Measurements from ENCODE around the gene DHX40. TPM values are rescaled to one million over a fixed set of nuclear protein-coding genes. Genes with fewer than 3 reads are reported as not detected.

DHX40 gene
- total and polyA plus RNA-seq, 2 donors (not counting 1 experiment from before 2014, with no cell fraction given) = 41.9 to 58.6 TPM

DNA sequence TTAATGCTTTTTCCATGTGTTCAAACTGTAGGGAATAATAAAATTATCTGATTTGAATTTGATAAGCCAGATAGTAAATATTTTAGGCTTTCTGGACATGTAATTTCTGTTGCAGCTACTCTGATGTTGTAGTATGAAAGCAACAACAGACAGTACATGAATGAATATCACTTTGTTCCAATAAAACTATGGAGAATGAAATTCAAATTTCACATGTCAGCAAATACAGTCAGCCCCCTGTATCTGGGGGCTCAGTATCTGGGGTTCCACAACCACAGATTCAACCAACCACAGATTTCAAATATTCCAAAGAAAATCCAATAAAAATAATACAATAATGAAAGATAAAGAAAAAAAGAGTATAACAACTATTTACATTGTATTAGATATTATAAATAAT is 46.1 kb downstream of the DHX40 start:
- H3K27ac ChIP-seq (ENCODE audit: insufficient read depth, low read length) = no peak overlapping the region
- no peaks in the 10 kb centered on the region for H3K27me3 ChIP-seq (ENCODE audit: control insufficient read depth, insufficient read depth, low read length)
- H2AFZ ChIP-seq (ENCODE audit: low read length) = no peak overlapping the region
- no peak for DNase-seq (ENCODE audit: low read depth in 2 of 2)
- H3K9me3 ChIP-seq (ENCODE audit: control insufficient read depth, insufficient read depth, low read depth, low read length) = no peaks in the 10 kb centered on the region
- no peak overlapping the region for H3K4me2 ChIP-seq (ENCODE audit: extremely low read depth, insufficient read depth, low read length)
- no peak overlapping the region for H3K4me3 ChIP-seq (replicated peaks in 1 of 4; ENCODE audit: control extremely low read depth in 1 of 4, insufficient read depth in 1 of 4, low read depth in 3 of 4, low read length in 4 of 4)
- H4K20me1 ChIP-seq (ENCODE audit: control insufficient read depth, extremely low read depth, insufficient read depth, low read length) = no peaks in the 10 kb centered on the region
- peaks cover 3% of the 10 kb centered on the region for H3K36me3 ChIP-seq (ENCODE audit: control insufficient read depth, insufficient read depth, low read length)
- no peak overlapping the region for H3K9ac ChIP-seq (ENCODE audit: insufficient read depth, low read length)
- no peak for TF ChIP-seq CTCF (conservative IDR thresholded peaks at IDR 0.05 in 1 of 2, IDR thresholded peaks at IDR 0.05 in 1 of 2; ENCODE audit: low read depth in 1 of 2, low read length in 2 of 2)
- TF ChIP-seq EZH2 (IDR thresholded peaks at IDR 0.05; ENCODE audit: low read length, missing control alignments) = no peak
- no peaks in the 10 kb centered on the region for H3K79me2 ChIP-seq (ENCODE audit: control insufficient read depth, insufficient read depth, low read length)
- peaks cover under 1% of the 10 kb centered on the region for H3K4me1 ChIP-seq (ENCODE audit: control insufficient read depth, extremely low read depth, insufficient read depth, low read length)

DNA sequence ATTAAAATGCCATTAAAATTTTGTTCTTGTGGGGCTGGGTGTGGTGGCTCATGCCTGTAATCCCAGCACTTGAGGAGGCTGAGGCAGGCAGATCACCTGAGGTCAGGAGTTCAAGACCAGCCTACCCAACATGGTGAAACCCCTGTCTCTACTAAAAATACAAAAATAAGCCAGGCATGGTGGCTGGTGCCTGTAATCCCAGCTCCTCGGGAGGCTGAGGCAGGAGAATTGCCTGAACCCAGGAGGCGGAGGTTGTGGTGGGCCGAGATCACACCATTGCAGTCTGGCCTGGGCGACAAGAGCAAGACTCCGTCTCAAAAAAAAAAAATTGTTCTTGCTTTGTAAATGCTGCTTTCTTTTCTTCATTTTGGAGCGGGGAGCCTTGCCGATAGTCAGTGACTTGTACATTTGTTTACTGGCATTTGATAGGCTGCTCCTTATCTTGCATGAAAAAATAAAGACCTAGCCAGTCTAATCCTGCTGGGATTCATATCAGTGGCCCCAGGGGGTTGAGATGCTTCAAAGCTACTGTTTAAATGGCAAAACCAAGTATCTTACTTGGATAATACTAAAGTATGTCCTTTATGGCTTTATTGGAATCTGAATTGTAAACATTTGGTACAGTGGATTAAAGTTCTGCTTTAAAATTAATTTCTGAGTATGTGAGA is 51.0 kb downstream of the DHX40 start:
- no peak overlapping the region for H3K4me3 ChIP-seq (replicated peaks in 1 of 4; ENCODE audit: control extremely low read depth in 1 of 4, insufficient read depth in 1 of 4, low read depth in 3 of 4, low read length in 4 of 4)
- no peaks in the 10 kb centered on the region for H3K9me3 ChIP-seq (ENCODE audit: control insufficient read depth, insufficient read depth, low read depth, low read length)
- no peaks in the 10 kb centered on the region for H3K27me3 ChIP-seq (ENCODE audit: control insufficient read depth, insufficient read depth, low read length)
- no peak overlapping the region for H3K4me2 ChIP-seq (ENCODE audit: extremely low read depth, insufficient read depth, low read length)
- H3K36me3 ChIP-seq (ENCODE audit: control insufficient read depth, insufficient read depth, low read length) = no peaks in the 10 kb centered on the region
- no peak overlapping the region for H3K27ac ChIP-seq (ENCODE audit: insufficient read depth, low read length)
- peaks cover 22% of the 10 kb centered on the region for H3K79me2 ChIP-seq (ENCODE audit: control insufficient read depth, insufficient read depth, low read length)
- H3K4me1 ChIP-seq (ENCODE audit: control insufficient read depth, extremely low read depth, insufficient read depth, low read length) = peaks cover 2% of the 10 kb centered on the region
- no peak overlapping the region for H2AFZ ChIP-seq (ENCODE audit: low read length)
- TF ChIP-seq CTCF (conservative IDR thresholded peaks at IDR 0.05 in 1 of 2, IDR thresholded peaks at IDR 0.05 in 1 of 2; ENCODE audit: low read depth in 1 of 2, low read length in 2 of 2) = no peak
- TF ChIP-seq EZH2 (IDR thresholded peaks at IDR 0.05; ENCODE audit: low read length, missing control alignments) = no peak
- H3K9ac ChIP-seq (ENCODE audit: insufficient read depth, low read length) = no peak overlapping the region
- no peak for DNase-seq (ENCODE audit: low read depth in 2 of 2)
- H4K20me1 ChIP-seq (ENCODE audit: control insufficient read depth, extremely low read depth, insufficient read depth, low read length) = no peaks in the 10 kb centered on the region

GRCh38 chr17:59617156-59617732 is 51.8 kb downstream of the DHX40 start:
- Histone ChIP-seq H3K4me2 (ENCODE audit: extremely low read depth, insufficient read depth, low read length) (no peak overlapping the region), H2AFZ (ENCODE audit: low read length) (no peak overlapping the region), H3K4me3 (replicated peaks in 1 of 4; ENCODE audit: control extremely low read depth in 1 of 4, insufficient read depth in 1 of 4, low read depth in 3 of 4, low read length in 4 of 4) (no peak overlapping the region), H4K20me1 (ENCODE audit: control insufficient read depth, extremely low read depth, insufficient read depth, low read length) (peaks cover 3% of the 10 kb centered on the region), H3K79me2 (ENCODE audit: control insufficient read depth, insufficient read depth, low read length) (peaks cover 31% of the 10 kb centered on the region), H3K36me3 (ENCODE audit: control insufficient read depth, insufficient read depth, low read length) (no peaks in the 10 kb centered on the region), H3K27ac (ENCODE audit: insufficient read depth, low read length) (no peak overlapping the region), H3K9me3 (ENCODE audit: control insufficient read depth, insufficient read depth, low read depth, low read length) (no peaks in the 10 kb centered on the region), H3K4me1 (ENCODE audit: control insufficient read depth, extremely low read depth, insufficient read depth, low read length) (peaks cover 2% of the 10 kb centered on the region), H3K27me3 (ENCODE audit: control insufficient read depth, insufficient read depth, low read length) (no peaks in the 10 kb centered on the region), H3K9ac (ENCODE audit: insufficient read depth, low read length) (no peak overlapping the region)
- peak in 1 of 2 donors; percentile 41 for DNase-seq (ENCODE audit: low read depth in 2 of 2)
- TF ChIP-seq EZH2 (IDR thresholded peaks at IDR 0.05; ENCODE audit: low read length, missing control alignments) = no peak
